IMR-90 (cell line): ENCODE results near the gene DSTYK. TPM values are rescaled to one million over a fixed set of nuclear protein-coding genes. Genes with fewer than 3 reads are reported as not detected.

Experiments
- ATAC-seq: fragments of 200-7000 bp; cut with Tn5 transposase; 2 replicates; pipeline ENCODE4 v1.9.1; 2020; ENCODE audit warnings: low read depth, mild to moderate bottlenecking, moderate library complexity
- BruUV-seq: library from RNA; stranded (reverse); fragments of 400-500 nt; replicated peaks from 2 replicates; lab custom pipeline; 2021; lab: Mats Ljungman, UMichigan
- CTCF ChIA-PET: fragments of 300-600 bp; formaldehyde crosslinking; extraction: SDS; loops from one replicate; lab custom pipeline; 2021; ENCODE audit warnings: antibody characterized with exemption; lab: Yijun Ruan, JAX
- POLR2A ChIA-PET: fragments of 300-600 bp; sonication (Branson Sonifier 250); formaldehyde crosslinking; loops from one replicate; lab custom pipeline; 2022; ENCODE audit warnings: antibody characterized with exemption; ENCODE audit not compliant: unreplicated experiment; lab: Charles Lee
- DNase-seq: peaks from one replicate; pipeline ENCODE4 v3.0.0; 2013
- H2AFZ ChIP-seq: replicated peaks from 2 replicates; pipeline ENCODE3; 2013; ENCODE audit warnings: low read length, mild to moderate bottlenecking; ENCODE audit not compliant: poor library complexity
- H2AK5ac ChIP-seq: 2 replicates; pipeline ENCODE4 v1.6.1; 2013; ENCODE audit warnings: low read depth, low read length, inconsistent platforms
- H2AK9ac ChIP-seq: replicated peaks from 2 replicates; pipeline ENCODE3; 2013; ENCODE audit warnings: mild to moderate bottlenecking, low read depth, low read length, moderate library complexity; ENCODE audit not compliant: poor library complexity
- H2BK120ac ChIP-seq: 2 replicates; pipeline ENCODE4 v1.6.1; 2013; ENCODE audit warnings: low read depth, low read length, inconsistent platforms
- H2BK15ac ChIP-seq: 3 replicates; pipeline ENCODE4 v1.6.1; 2013; ENCODE audit warnings: low read depth, low read length, inconsistent platforms
- H2BK20ac ChIP-seq: 2 replicates; pipeline ENCODE4 v1.6.1; 2013; ENCODE audit warnings: low read depth, mild to moderate bottlenecking, inconsistent platforms, low read length, moderate library complexity
- H2BK5ac ChIP-seq: 2 replicates; pipeline ENCODE4 v1.6.1; 2013; ENCODE audit warnings: mild to moderate bottlenecking, low read depth, low read length, inconsistent platforms; ENCODE audit not compliant: poor library complexity, severe bottlenecking
- H3K14ac ChIP-seq: replicated peaks from 2 replicates; pipeline ENCODE4 v1.6.1; 2013; ENCODE audit warnings: low read depth, low read length, inconsistent platforms
- H3K18ac ChIP-seq: 2 replicates; pipeline ENCODE4 v1.6.1; 2013; ENCODE audit warnings: low read depth, low read length, control low read depth
- H3K23ac ChIP-seq: 2 replicates; pipeline ENCODE4 v1.6.1; 2013; ENCODE audit warnings: low read depth, low read length, inconsistent platforms
- H3K27ac ChIP-seq: 2 replicates; pipeline ENCODE4 v1.5.1; 2013; ENCODE audit warnings: mild to moderate bottlenecking, control low read depth, low read length; ENCODE audit not compliant: insufficient read depth
- H3K27me3 ChIP-seq: 2 replicates; pipeline ENCODE4 v1.6.1; 2013; ENCODE audit warnings: low read length; ENCODE audit not compliant: control insufficient read depth, insufficient read depth
- H3K36me3 ChIP-seq: 2 replicates; pipeline ENCODE4 v1.6.1; 2013; ENCODE audit warnings: low read length, mixed read lengths; ENCODE audit not compliant: control insufficient read depth, insufficient read depth
- H3K4ac ChIP-seq: 2 replicates; pipeline ENCODE4 v1.6.1; 2013; ENCODE audit warnings: low read depth, low read length, inconsistent platforms
- H3K4me1 ChIP-seq: 2 replicates; pipeline ENCODE4 v1.6.1; 2013; ENCODE audit warnings: low read length, mixed read lengths; ENCODE audit not compliant: control insufficient read depth, insufficient read depth
- H3K4me2 ChIP-seq: 2 replicates; pipeline ENCODE4 v1.6.1; 2013; ENCODE audit warnings: low read depth, mild to moderate bottlenecking, control low read depth, low read length, moderate library complexity
- H3K4me3 ChIP-seq: 2 replicates; pipeline ENCODE4 v1.5.1; 2013; ENCODE audit warnings: low read depth, mild to moderate bottlenecking, control low read depth, low read length, moderate library complexity; ENCODE audit not compliant: insufficient read depth
- H3K56ac ChIP-seq: 2 replicates; pipeline ENCODE4 v1.6.1; 2013; ENCODE audit warnings: low read length, inconsistent platforms; ENCODE audit not compliant: insufficient read depth; ENCODE audit errors: extremely low read depth
- H3K79me1 ChIP-seq, 2 experiments: 2 replicates each; pipeline ENCODE4 v1.6.1; 2013; ENCODE audit warnings: low read length in 2 of 2, inconsistent platforms in 1 of 2, low read depth in 1 of 2
- H3K9ac ChIP-seq: 2 replicates; pipeline ENCODE4 v1.6.1; 2013; ENCODE audit warnings: low read depth, low read length, control low read depth
- H3K9me1 ChIP-seq: 2 replicates; pipeline ENCODE4 v1.6.1; 2013; ENCODE audit warnings: low read length, inconsistent platforms; ENCODE audit not compliant: insufficient read depth
- H3K9me3 ChIP-seq: 2 replicates; pipeline ENCODE4 v1.6.1; 2013; ENCODE audit warnings: low read length; ENCODE audit not compliant: control insufficient read depth, insufficient read depth
- H4K20me1 ChIP-seq: 2 replicates; pipeline ENCODE4 v1.6.1; 2013; ENCODE audit warnings: low read length, inconsistent platforms; ENCODE audit not compliant: insufficient read depth
- H4K5ac ChIP-seq: 2 replicates; pipeline ENCODE4 v1.6.1; 2013; ENCODE audit warnings: mild to moderate bottlenecking, low read depth, low read length, control low read depth
- H4K8ac ChIP-seq, 2 experiments: 2 replicates each; pipeline ENCODE4 v1.6.1; 2013; ENCODE audit warnings: low read depth in 2 of 2, low read length in 2 of 2, control low read depth in 1 of 2, inconsistent platforms in 1 of 2
- H4K91ac ChIP-seq: 2 replicates; pipeline ENCODE4 v1.6.1; 2013; ENCODE audit warnings: low read depth, low read length, inconsistent platforms; ENCODE audit not compliant: insufficient read depth
- CEBPB ChIP-seq: IDR thresholded peaks from 2 replicates; pipeline ENCODE4 v1.6.1; 2012; ENCODE audit warnings: low read depth, low read length, improper control_type of control experiment
- MXI1 ChIP-seq: IDR thresholded peaks from 2 replicates; pipeline ENCODE4 v1.6.1; 2012; ENCODE audit warnings: low read depth, mild to moderate bottlenecking, low read length, moderate library complexity, borderline replicate concordance
- RAD21 ChIP-seq: IDR thresholded peaks from 2 replicates; pipeline ENCODE4 v1.6.1; 2012; ENCODE audit warnings: low read length, improper control_type of control experiment
- WGBS, 2 experiments: methylation state at CpG; one replicate each; pipeline versions ENCODE4 v1.1.5 to v1.1.7; 2013; ENCODE audit warnings: missing lambda C conversion rate in 2 of 2; ENCODE audit not compliant: insufficient read length in 1 of 2; ENCODE audit errors: extremely low coverage in 2 of 2; 5-methylcytosine and 5-hydroxymethylcytosine counted together
- dilution Hi-C: fragments of 300-500 bp; cut with HindIII; formaldehyde crosslinking; loops from one replicate; pipeline ENCODE4 v1.14.3; 2018; ENCODE audit warnings: low sequenced_read_pairs; ENCODE audit not compliant: unreplicated experiment
- in situ Hi-C: fragments of 300-500 bp; cut with MboI; formaldehyde crosslinking; loops from 3 replicates; pipeline ENCODE4 v1.14.3; 2019; ENCODE audit warnings: low sequenced_read_pairs, inconsistent platforms, mixed read lengths
- intact Hi-C: fragments of 100-400 bp; cut with micrococcal nuclease; formaldehyde crosslinking; loops from 2 replicates; pipeline ENCODE4 v1.10.0; 2022
- polyA plus RNA-seq, 3 experiments: library from polyadenylated mRNA; depleted of rRNA; stranded (reverse); fragments of >200 nt; gene quantifications; 2 replicates each; pipeline ENCODE4 v1.2.3, GENCODE V29; 2012; ENCODE audit warnings: low replicate concordance in 1 of 3
- total RNA-seq: library from RNA; depleted of rRNA; stranded (reverse); fragments of >200 nt; gene quantifications from 2 replicates; pipeline ENCODE4 v1.2.3, GENCODE V29; 2012

DSTYK gene
- total and polyA plus RNA-seq, 2 of the 4 experiments (the other 2 are of a cell fraction): 8.0 to 18.3 TPM

- 100% methylated on average over 1 of the region's 9 CpGs; no CpG with 5 or more reads in 1 of the 2 experiments for WGBS, 2 experiments
- no peak overlapping the region for H2AFZ ChIP-seq
- H4K20me1 ChIP-seq: peaks cover 2% of the 10 kb centered on the region; the same call in 1 of the 2 replicates
- no peak overlapping the region for H3K56ac ChIP-seq
- no peak overlapping the region for H4K5ac ChIP-seq
- ATAC-seq (no peak), DNase-seq (no peak)
- no peak overlapping the region; the same call in 1 of the 2 replicates for H3K4ac ChIP-seq
- ChIA-PET CTCF (interaction anchor here (0.9 kb wide), 1 partner anchor 20 kb away, joined by 4 read pairs; no protein-coding TSS in a partner anchor), POLR2A (interaction anchor here (0.6 kb wide), 1 partner anchor 86 kb away, joined by 7 read pairs; no protein-coding TSS in a partner anchor)
- no TSS peak for BruUV-seq
- no peak overlapping the region for H3K14ac ChIP-seq
- H2BK5ac ChIP-seq: no peak overlapping the region
- TF ChIP-seq MXI1: no peak
- TF ChIP-seq RAD21: no peak
- TF ChIP-seq CEBPB: no peak
- H2BK20ac ChIP-seq: peak overlapping the region; percentile 17; the same call in 1 of the 2 replicates
- H3K27ac ChIP-seq: no peak overlapping the region
- H3K18ac ChIP-seq: 0 out of 2 replicates have a peak overlapping the region, but pooled peaks have one; percentile 29
- H3K9ac ChIP-seq: no peak overlapping the region
- H2AK9ac ChIP-seq: no peak overlapping the region
- no peaks in the 10 kb centered on the region for H3K9me3 ChIP-seq
- peaks cover 13% of the 10 kb centered on the region for H3K36me3 ChIP-seq
- H3K23ac ChIP-seq: 0 out of 2 replicates have a peak overlapping the region, but pooled peaks have one; percentile 68
- H3K4me2 ChIP-seq: no peak overlapping the region
- H3K4me3 ChIP-seq: no peak overlapping the region
- H2AK5ac ChIP-seq: peak overlapping the region; percentile 20; the same call in 1 of the 2 replicates
- H3K4me1 ChIP-seq: peaks cover 8% of the 10 kb centered on the region
- dilution Hi-C loops (no loop called here), in situ Hi-C loops (no loop called here), intact Hi-C loops (loop anchor here (10.0 kb wide), 1 partner anchor 154 kb away; the partner anchor contains the start of gene NUAK2)
- H3K79me1 ChIP-seq: peaks cover 22 to 66% of the 10 kb centered on the region in 2 experiments
- H4K91ac ChIP-seq: 0 out of 2 replicates have a peak overlapping the region, but pooled peaks have one; percentile 61
- peaks cover 16% of the 10 kb centered on the region for H3K9me1 ChIP-seq
- H4K8ac ChIP-seq: no peak overlapping the region
- no peak overlapping the region; the same call in 1 of the 2 replicates for H2BK120ac ChIP-seq
- no peaks in the 10 kb centered on the region for H3K27me3 ChIP-seq
- H2BK15ac ChIP-seq: peak overlapping the region; percentile 89; the same call in 1 of the 3 replicates
Measured at GRCh38 chr1:205170532-205171269, 40.8 kb downstream of the DSTYK start.
